ENCODE results near the gene GTF2H2. TPM values are rescaled to one million over a fixed set of nuclear protein-coding genes. Genes with fewer than 3 reads are reported as not detected.
"Not testable (repeated sequence)": the region's sequence is repeated elsewhere in the genome, so short reads cannot be mapped to it uniquely, and the experiment has no call there.

The GTF2H2 gene
- total RNA-seq, 2 experiments from 2014 or later, result 45.0 to 46.1 TPM

DNA sequence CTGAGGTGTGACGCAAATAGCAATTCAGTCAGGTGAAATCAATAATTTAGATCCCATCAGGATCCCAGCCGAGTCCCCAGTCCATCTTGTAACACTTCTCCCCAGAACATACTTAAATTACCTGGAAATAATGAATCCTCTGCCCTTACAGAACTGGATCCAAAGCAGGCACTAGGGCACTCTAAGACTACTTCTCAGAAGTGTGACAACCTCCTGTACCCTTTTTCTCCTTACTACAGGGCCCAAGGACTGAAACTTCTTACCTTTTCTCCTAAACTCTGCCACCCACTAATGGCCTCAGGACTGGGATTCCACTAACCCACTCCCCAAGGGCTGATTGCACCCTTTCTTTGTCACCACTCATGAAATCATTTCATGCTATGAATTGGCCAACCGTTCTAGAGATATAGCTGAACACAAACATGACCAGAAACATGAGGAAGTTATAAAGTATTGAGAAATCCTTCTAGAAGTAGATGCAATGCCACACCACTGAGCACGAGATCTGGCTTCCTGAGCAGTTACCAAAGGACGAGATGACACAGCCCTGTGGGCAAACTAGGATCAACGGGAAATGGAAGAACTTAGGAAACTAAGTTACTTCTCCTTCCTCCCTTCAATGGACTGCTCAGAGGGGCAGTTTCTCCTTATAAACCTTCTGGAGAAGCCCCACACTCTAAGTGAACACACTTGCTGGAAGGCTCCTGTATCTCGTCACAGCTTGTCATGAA, 36.3 kb downstream of the GTF2H2 start:
- H3K36me3 Mint-ChIP-seq, result not testable (repeated sequence)

DNA sequence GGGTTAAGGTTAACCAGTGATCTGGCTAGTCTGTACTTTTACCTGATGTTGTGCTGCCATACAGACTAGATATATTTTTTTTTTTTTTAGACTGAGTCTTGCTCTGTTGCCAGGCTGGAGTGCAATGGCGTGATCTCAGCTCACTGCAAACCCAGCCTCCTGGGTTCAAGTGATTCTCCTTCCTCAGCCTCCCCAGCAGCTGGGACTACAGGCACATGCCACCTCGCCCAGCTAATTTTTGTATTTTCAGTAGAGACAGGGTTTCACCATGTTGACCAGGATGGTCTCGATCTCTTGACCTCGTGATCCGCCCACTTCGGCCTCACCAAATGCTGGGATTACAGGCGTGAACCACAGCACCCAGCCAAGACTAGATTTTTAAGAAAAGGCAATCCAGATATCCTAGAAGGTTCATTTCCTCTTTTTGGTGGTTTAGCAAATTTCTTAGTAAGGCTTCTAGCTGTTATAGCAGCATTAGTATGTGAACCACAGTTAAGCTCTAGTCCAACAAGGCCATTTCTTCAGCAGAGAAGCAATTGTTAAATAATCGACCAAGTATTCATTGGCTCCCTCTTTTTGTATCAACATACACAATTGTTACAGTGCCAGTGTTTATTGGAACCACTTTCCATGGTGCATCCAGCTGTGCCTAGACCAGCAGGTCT, 42.1 kb downstream of the GTF2H2 start, which contains the start of gene NAIP:
NAIP (minus strand) TSS at position 51 of the 665 bp plus-strand sequence. CDS start 12,424 bp downstream, outside the sequence.
- H3K27ac Mint-ChIP-seq, H3K4me3 Mint-ChIP-seq, H3K9me3 Mint-ChIP-seq, H3K4me1 Mint-ChIP-seq, H3K27me3 Mint-ChIP-seq, H3K36me3 Mint-ChIP-seq, DNase-seq: not testable (repeated sequence)

More for the DNA sequence above, 36.3 kb downstream of the GTF2H2 start:
- H3K9me3 Mint-ChIP-seq, DNase-seq, H3K27ac Mint-ChIP-seq, H3K4me3 Mint-ChIP-seq, H3K27me3 Mint-ChIP-seq, H3K4me1 Mint-ChIP-seq: not testable (repeated sequence)

DNA sequence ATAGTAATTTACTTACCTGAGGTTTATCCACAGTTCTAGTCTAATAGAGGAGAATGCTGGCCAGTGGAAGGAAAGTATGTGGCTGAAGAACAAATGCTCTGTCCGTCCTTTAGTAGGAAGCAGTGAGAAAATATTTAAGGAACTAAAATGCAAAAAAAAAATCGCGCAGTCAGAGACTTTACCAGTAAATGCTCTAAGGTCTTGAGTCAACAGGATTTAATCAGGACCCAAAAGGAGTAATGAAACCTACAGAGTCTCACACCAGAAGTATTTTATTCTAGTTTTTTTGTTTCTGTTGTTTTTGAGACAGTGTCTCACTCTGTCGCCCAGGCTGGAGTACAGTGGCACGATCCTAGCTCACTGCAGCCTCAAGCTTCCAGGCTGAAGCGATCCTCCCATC, 46.8 kb downstream of the GTF2H2 start:
- DNase-seq, H3K4me1 Mint-ChIP-seq, H3K36me3 Mint-ChIP-seq, H3K4me3 Mint-ChIP-seq, H3K27ac Mint-ChIP-seq, H3K9me3 Mint-ChIP-seq, H3K27me3 Mint-ChIP-seq: not testable (repeated sequence)

DNA sequence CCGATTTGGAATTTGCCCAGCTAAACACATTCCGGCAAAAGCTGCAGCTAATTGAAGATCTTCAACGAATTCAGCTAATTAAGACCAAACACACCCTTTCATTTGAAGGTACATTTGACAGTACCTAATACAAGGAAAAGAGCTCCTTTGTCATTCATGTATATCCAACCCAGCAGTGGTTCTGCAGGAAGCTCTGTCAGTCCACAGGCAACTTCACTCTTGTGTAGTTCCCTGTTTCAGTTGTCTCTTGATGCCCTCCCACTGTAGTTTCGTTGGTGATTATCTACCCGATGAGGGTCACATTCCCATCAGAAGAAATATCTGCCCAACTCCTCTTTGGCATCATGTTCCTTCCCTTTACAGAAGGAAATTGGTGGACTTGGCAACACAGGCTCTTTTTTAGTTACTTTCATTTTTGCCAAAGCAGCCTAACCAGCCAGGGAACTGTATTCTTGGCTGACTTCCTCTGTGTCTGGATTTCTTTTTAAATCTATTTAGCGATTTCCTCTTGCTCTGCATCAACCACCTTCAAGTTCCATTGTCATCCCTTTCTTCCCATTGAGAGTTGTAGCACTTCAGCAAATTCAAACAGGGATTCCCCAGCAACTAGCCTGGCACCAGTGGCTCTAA, 49.0 kb downstream of the GTF2H2 start:
- not testable (repeated sequence) for H3K36me3 Mint-ChIP-seq, H3K27ac Mint-ChIP-seq, DNase-seq, H3K4me1 Mint-ChIP-seq, H3K27me3 Mint-ChIP-seq, H3K9me3 Mint-ChIP-seq, H3K4me3 Mint-ChIP-seq

DNA sequence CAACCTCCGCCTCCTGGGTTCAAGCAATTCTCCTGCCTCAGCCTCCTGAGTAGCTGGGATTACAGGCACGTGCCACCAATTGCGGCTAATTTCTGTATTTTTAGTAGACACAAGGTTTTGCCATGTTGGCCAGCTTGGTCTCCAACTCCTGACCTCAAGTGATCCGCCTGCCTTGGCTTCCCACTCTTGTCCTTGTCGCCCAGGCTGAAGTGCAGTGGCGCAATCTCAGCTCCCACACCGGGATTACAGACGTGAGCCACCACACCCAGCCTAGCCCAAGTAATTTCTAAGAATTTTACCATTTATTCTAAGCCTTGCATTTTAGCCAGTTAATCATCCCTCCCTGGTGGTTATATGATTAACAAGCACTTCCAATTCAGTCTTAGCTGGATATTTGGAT, 53.3 kb downstream of the GTF2H2 start:
- no peak overlapping the region for H3K4me3 Mint-ChIP-seq
- H3K27me3 Mint-ChIP-seq, result no peaks in the 10 kb centered on the region
- no peaks in the 10 kb centered on the region for H3K4me1 Mint-ChIP-seq
- no peak overlapping the region for H3K27ac Mint-ChIP-seq
- DNase-seq, result no peak
- no peaks in the 10 kb centered on the region for H3K9me3 Mint-ChIP-seq
- H3K36me3 Mint-ChIP-seq, result no peaks in the 10 kb centered on the region

DNA sequence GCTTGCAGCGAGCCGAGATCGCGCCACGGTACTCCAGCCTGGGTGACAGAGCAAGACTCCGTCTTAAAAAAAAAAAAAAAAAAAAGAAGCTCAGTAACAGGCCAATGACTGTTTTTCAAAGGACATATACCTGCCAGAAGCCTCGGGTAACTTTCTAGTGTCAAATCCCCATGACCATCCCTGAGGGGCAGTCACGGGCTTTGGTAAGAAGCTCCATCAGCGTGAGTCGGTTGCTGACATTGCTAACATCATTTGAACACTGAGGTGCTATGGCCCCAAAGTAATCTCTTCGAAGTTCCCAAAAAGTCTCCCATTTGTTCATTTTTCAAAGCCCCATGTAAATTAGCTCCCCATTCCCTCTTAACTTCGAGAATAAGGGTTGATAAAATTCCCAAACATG, 53.9 kb downstream of the GTF2H2 start:
- no peak overlapping the region for H3K27ac Mint-ChIP-seq
- H3K36me3 Mint-ChIP-seq, result no peaks in the 10 kb centered on the region
- DNase-seq, result no peak
- no peaks in the 10 kb centered on the region for H3K27me3 Mint-ChIP-seq
- H3K4me3 Mint-ChIP-seq, result no peak overlapping the region
- no peaks in the 10 kb centered on the region for H3K9me3 Mint-ChIP-seq
- H3K4me1 Mint-ChIP-seq, result no peaks in the 10 kb centered on the region

DNA sequence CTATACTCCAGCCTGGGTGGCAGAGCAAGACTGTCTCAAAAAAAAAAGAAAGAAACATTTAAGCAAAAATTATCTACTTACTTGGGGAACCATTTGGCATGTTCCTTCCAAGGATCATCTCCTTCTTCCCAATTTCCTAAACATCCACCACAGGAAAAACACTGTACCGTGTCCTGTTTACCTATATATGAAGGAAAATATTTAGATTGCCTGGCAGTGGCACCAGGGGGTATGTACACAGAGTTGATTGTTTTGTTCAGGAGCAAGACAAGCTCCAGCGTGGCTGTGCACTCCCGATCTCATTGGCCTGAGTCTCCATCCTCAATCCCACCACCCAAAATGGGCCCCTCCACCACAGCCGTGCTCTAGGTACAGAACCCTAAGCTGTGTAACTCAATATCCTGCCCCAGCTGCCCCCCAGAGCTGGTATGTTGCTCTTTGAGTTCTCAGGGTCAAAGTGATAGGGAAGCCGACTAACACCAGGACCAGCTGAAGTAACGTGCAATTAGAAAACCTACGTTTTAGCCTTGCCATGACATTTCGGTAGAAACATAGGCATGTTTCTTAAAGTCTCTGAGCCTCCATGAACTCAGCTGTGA, 56.2 kb downstream of the GTF2H2 start:
- Mint-ChIP-seq H3K9me3 (no peaks in the 10 kb centered on the region), H3K4me3 (no peak overlapping the region), H3K4me1 (no peaks in the 10 kb centered on the region), H3K36me3 (no peaks in the 10 kb centered on the region), H3K27me3 (no peaks in the 10 kb centered on the region), H3K27ac (no peak overlapping the region)
- no peak for DNase-seq

DNA sequence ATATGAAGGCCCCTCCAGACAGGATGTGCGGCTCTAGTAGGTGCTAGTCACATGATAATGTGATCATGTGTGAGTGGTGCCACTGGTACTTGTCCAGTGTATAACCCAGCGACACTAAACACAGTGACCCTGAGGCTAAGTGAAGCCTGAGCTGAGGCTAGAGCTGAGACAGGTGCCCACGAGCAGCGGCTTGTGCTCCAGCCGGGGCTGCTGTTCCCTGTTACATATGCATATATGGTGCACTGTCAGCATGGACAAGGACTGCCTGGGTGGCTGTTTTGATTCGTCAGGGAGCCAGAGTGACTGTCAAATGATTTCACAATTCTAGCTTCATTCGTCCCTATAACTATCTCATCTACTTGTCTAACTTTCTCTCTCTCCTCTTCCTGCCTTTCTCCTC, 60.5 kb downstream of the GTF2H2 start:
- DNase-seq, H3K27ac Mint-ChIP-seq, H3K36me3 Mint-ChIP-seq, H3K27me3 Mint-ChIP-seq, H3K4me1 Mint-ChIP-seq, H3K9me3 Mint-ChIP-seq, H3K4me3 Mint-ChIP-seq: not testable (repeated sequence)

Other genes starting within 250 kb of the GTF2H2 start
- gene SERF1A, start 167.0 kb downstream of the GTF2H2 start, total RNA-seq, result 10 to 100 TPM in 1 of 2 experiments, 1 to 10 TPM in 1; 6.8 to 11.5 TPM
- gene SMN1, start 142.6 kb downstream of the GTF2H2 start, total RNA-seq, result 100 to 1,000 TPM; 102 to 109 TPM
- gene NAIP, start 42.3 kb downstream of the GTF2H2 start, total RNA-seq, result 1 to 10 TPM in 1 of 2 experiments, under 1 TPM in 1; 0.70 to 1.1 TPM